Aorta (tissue), 5 donors: ENCODE data around the gene ARHGAP30. TPM values are rescaled to one million over a fixed set of nuclear protein-coding genes. Genes with fewer than 3 reads are reported as not detected.
"Not testable (repeated sequence)": the region's sequence is repeated elsewhere in the genome, so short reads cannot be mapped to it uniquely, and the experiment has no call there.

Experiments
- ATAC-seq: fragments of 200-7000 bp; cut with Tn5 transposase; one replicate; pipeline ENCODE4 v1.9.1; 2022; ENCODE audit warnings: moderate library complexity; ENCODE audit not compliant: low FRiP score
- DNase-seq, 2 donors: peaks; one replicate each; pipeline ENCODE4 v3.0.0-alpha.2; 2020
- H3K27ac ChIP-seq, 2 donors: one replicate each; pipeline ENCODE4 v1.5.1; 2013; ENCODE audit warnings: low read length in 2 of 2, mild to moderate bottlenecking in 2 of 2, moderate library complexity in 2 of 2, control low read depth in 1 of 2, inconsistent platforms in 1 of 2, low read depth in 1 of 2
- H3K27me3 ChIP-seq, 2 donors: one replicate each; pipeline ENCODE4 v1.6.1; 2013; ENCODE audit warnings: control low read depth in 1 of 2, low read length in 1 of 2, mild to moderate bottlenecking in 1 of 2, moderate library complexity in 1 of 2; ENCODE audit not compliant: insufficient read depth in 2 of 2, control insufficient read depth in 1 of 2
- H3K36me3 ChIP-seq, 2 donors: one replicate each; pipeline ENCODE4 v1.6.1; 2013; ENCODE audit warnings: control low read depth in 1 of 2, low read length in 1 of 2, mild to moderate bottlenecking in 1 of 2; ENCODE audit not compliant: insufficient read depth in 2 of 2, control insufficient read depth in 1 of 2
- H3K4me1 ChIP-seq, 2 donors: one replicate each; pipeline ENCODE4 v1.6.1; 2013; ENCODE audit warnings: low read length in 2 of 2, control low read depth in 1 of 2, mild to moderate bottlenecking in 1 of 2, moderate library complexity in 1 of 2; ENCODE audit not compliant: insufficient read depth in 2 of 2, control insufficient read depth in 1 of 2
- H3K4me3 ChIP-seq, 2 donors: one replicate each; pipeline ENCODE4 v1.5.1; 2013; ENCODE audit warnings: low read length in 2 of 2, control low read depth in 1 of 2, mild to moderate bottlenecking in 1 of 2
- H3K9me3 ChIP-seq: one replicate; pipeline ENCODE4 v1.6.1; 2013; ENCODE audit warnings: mild to moderate bottlenecking, low read length; ENCODE audit not compliant: control insufficient read depth
- WGBS, 2 donors: extraction: QIAGEN DNeasy Blood & Tissue Kit; methylation state at CpG; one replicate each; pipeline ENCODE4 v1.1.7; 2013; 5-methylcytosine and 5-hydroxymethylcytosine counted together
- intact Hi-C, 2 donors: fragments of 100-400 bp; cut with DNase I; formaldehyde crosslinking; loops; one replicate each; pipeline versions ENCODE4 v1.14.2 to v1.15.0; 2022
- polyA plus RNA-seq, 2 donors: library from polyadenylated mRNA; stranded (reverse); fragments of 200-250 nt; gene quantifications; one replicate each; pipeline ENCODE4 v1.2.3, GENCODE V29; 2013
- total RNA-seq, 2 donors: library from RNA; stranded (reverse); fragmentation: NEBNext Ultra II Directional; extraction: Animal tissue kit (Norgen Biotek cat#: 25700); gene quantifications; one replicate each; pipeline ENCODE4 v1.2.1, GENCODE V29; 2021
- donor health status: healthy with polysubstance abuse.
- donor health status: Bipolar disorder and iron deficiency.
- donor health status: DM: no; HTN: no; CAD: no.
- donor health status: DM: no; HTN: no; CAD: no.
- donor health status: DM: yes; HTN: yes; CAD: no.

The ARHGAP30 gene
- total and polyA plus RNA-seq, 4 donors = 1.3 to 20.5 (median 13.4) TPM

DNA sequence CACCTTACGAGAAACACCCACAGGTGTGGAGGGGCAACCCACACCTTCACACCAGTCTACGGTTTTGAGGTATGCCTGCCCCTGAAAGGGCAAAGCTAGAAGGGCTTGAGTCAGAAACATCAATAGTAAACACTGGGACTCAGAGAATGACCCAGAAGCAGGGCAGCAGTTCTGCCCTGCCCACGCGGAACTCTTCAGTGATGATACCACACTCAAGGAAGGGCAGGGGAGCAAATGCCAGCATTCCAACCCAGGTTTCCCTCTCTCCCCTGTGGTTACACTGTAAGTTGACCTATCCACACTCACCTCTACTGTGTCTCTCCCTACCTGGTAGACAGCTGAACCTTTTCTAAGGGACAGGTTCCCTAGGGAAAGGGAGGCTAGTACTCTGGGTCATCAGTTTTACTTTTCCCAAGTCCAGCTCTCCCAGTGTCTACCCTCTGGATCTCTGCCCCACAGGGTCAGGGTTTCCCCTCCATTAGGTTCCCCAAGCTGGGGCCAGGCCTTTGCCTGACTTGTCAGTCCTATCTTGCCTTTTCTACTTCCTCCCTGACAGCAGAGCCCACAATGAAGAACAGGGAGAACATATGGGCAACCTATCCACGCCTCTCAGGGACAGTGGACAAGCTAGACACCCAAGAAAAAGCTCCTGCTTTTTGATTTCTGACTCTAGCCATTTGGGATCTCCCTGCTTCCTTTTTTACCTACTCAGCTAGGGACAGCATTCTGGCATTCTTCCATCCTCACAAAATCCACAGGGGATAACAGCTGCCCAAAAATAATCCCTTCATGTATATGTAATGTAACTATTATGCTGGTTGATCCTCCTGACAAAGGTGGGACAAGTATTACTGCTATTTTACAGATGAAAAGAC, 51.7 kb downstream of the ARHGAP30 start:
- H3K4me1 ChIP-seq = no peaks in the 10 kb centered on the region
- no peak overlapping the region for H3K27ac ChIP-seq
- ATAC-seq (no peak), DNase-seq (no peak)
- no peaks in the 10 kb centered on the region for H3K27me3 ChIP-seq
- H3K4me3 ChIP-seq = no peak overlapping the region
- no peaks in the 10 kb centered on the region for H3K36me3 ChIP-seq
- H3K9me3 ChIP-seq = no peaks in the 10 kb centered on the region
- WGBS, 2 donors = 86 to 87% methylated on average over 5 of the region's 5 CpGs
- intact Hi-C loops = no loop called here

DNA sequence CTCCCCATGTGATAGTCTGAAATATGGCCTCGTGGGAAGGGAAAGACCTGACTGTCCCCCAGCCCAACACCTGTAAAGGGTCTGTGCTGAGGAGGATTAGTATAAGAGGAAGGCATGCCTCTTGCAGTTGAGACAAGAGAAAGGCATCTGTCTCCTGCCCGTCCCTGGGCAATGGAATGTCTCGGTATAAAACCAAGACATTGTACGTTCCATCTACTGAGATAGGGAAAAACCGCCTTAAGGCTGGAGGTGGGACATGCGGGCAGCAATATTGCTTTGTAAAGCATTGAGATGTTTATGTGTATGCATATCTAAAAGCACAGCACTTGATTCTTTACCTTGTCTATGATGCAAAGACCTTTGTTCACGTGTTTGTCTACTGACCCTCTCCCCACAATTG, 52.5 kb downstream of the ARHGAP30 start:
- WGBS, 2 donors = 78 to 83% methylated on average over 6 to 7 of the region's 7 CpGs
- H3K4me1 ChIP-seq, H3K36me3 ChIP-seq, intact Hi-C loops, H3K27me3 ChIP-seq, H3K27ac ChIP-seq, H3K4me3 ChIP-seq, ATAC-seq, DNase-seq, H3K9me3 ChIP-seq: not testable (repeated sequence)

DNA sequence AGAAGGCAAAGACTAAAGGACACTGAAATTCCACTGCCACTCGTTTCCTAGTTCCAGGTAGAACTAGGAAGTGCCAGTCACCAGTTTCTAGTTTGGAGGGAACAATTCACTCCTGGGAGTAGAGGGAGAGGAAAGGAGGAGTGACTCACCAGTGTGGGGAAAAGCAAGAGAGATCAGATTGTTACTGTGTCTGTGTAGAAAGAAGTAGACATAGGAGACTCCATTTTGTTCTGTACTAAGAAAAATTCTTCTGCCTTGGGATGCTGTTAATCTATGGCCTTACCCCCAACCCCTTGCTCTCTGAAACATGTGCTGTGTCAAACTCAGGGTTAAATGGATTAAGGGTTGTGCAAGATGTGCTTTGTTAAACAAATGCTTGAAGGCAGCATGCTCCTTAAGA, 53.0 kb downstream of the ARHGAP30 start:
- ATAC-seq, H3K27me3 ChIP-seq, H3K27ac ChIP-seq, H3K36me3 ChIP-seq, intact Hi-C loops, H3K4me1 ChIP-seq, H3K4me3 ChIP-seq, H3K9me3 ChIP-seq, DNase-seq: not testable (repeated sequence)
- 63 to 74% methylated on average over 1 of the region's 1 CpG for WGBS, 2 donors

DNA sequence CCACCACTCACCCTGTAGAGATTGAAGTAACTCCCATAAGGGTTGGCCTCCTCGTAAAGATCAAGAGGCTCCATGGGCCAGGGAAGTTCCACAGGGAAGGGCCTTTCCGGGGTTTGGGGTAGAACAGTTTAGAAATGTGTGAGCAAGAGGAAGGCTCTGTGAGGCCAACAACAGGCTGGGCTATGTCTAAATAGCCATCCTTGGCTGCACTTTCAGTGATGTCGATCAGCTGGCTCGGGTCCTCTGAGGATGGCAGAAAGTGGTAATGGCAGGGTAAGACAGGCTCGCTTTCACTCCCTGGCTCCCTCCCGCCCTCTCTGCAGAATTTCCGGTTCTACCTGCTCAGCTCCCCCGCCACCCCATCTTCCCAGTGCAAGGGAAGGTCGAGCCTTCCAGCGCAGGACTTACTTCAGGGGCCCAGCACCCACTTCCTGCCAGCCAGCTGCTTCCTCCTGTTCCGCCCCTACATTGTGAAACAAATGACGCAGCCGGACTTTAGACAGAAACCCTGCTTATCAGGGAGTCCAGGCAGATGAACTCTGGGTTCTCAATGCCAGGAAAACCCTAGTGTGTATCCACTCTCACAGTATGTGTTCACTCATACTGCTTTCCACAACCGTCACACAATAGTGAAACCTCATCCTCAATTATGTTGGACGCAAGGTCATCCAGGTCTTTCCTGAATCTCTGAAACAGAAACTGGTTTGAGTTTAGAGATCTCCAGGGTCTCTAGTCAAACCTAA, 56.0 kb downstream of the ARHGAP30 start:
- peak; percentile 81 to 88 for DNase-seq
- intact Hi-C loops = no loop called here

DNA sequence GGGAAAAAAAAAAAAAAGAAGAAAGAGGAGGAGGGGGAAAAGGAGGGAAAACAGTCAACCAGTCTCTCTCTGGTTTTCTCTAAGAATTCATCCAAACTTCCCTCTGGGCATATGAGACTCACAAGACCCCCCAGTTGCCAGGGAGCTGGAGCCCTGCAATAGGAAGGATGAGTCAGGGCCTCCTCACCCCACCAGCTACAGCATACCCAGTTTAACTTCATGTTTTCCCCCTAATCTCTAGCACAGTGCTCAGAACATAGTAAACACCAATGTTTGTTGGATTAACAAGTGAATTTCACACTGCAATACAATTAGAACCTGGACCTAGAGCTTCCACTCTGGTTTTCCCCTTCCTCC, 56.6 kb downstream of the ARHGAP30 start:
- Histone ChIP-seq H3K36me3 (no peaks in the 10 kb centered on the region), H3K4me1 (no peaks in the 10 kb centered on the region), H3K4me3 (no peak overlapping the region), H3K27me3 (no peaks in the 10 kb centered on the region), H3K9me3 (no peaks in the 10 kb centered on the region), H3K27ac (no peak overlapping the region)
- DNase-seq = no peak
- ATAC-seq = peak; percentile 13
- intact Hi-C loops = no loop called here

More for the DNA sequence above, 56.0 kb downstream of the ARHGAP30 start:
- Histone ChIP-seq H3K4me1 (no peaks in the 10 kb centered on the region), H3K27ac (no peak overlapping the region), H3K4me3 (no peak overlapping the region), H3K27me3 (no peaks in the 10 kb centered on the region), H3K36me3 (no peaks in the 10 kb centered on the region), H3K9me3 (no peaks in the 10 kb centered on the region)
- WGBS, 2 donors = 77 to 80% methylated on average over 15 of the region's 15 CpGs
- peak; percentile 91 for ATAC-seq

DNA sequence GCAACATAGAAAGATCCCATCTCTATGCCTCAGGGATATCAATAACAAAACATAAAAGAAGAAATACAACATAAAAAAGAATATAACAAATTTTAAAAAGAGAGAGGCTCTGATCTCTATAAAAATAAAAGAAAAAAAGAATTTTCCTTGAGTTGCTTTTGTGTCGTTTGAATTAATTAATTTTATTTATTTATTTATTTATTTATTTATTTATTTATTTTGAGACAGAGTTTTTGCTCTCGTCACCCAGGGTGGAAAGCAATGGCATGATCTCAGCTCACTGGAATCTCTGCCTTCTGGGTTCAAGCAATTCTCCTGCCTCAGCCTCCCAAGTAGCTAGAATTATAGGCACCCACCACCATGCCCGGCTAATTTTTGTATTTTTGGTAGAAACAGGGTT, 57.3 kb downstream of the ARHGAP30 start:
- Histone ChIP-seq H3K4me3 (no peak overlapping the region), H3K4me1 (no peaks in the 10 kb centered on the region), H3K36me3 (no peaks in the 10 kb centered on the region), H3K27ac (no peak overlapping the region), H3K27me3 (no peaks in the 10 kb centered on the region), H3K9me3 (no peaks in the 10 kb centered on the region)
- intact Hi-C loops = no loop called here
- WGBS, 2 donors = 90 to 92% methylated on average over 3 of the region's 3 CpGs
- no peak for ATAC-seq
- no peak for DNase-seq

DNA sequence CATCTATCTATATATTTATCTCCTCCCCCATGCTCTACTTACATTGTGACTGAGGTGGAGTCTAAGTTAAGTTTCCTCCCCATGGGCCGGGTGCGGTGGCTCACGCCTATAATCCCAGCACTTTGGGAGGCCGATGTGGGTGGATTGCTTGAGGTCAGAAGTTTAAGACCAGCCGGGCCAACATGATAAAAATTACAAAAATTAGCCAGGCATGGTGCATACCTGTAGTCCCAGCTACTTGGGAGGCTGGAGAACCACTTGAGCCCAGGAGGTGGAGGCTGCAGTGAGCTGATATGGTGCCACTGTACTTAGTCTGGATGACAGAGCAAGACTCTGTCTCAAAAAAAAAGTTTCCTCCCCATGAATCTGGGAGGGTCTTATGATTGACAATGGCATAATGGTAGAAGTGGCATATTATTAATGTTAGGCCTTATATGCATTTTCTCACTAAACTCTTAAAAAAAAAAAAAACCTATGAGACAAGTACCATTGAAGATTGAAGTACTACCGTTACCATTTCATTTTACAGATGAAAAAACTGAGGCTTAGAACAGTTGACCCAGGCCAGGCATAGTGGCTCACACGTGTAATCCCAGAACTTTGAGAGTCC, 60.0 kb downstream of the ARHGAP30 start:
- intact Hi-C loops = no loop called here
- no peaks in the 10 kb centered on the region for H3K9me3 ChIP-seq
- H3K36me3 ChIP-seq = no peaks in the 10 kb centered on the region
- H3K4me1 ChIP-seq = no peaks in the 10 kb centered on the region
- no peak overlapping the region for H3K27ac ChIP-seq
- H3K27me3 ChIP-seq = no peaks in the 10 kb centered on the region
- WGBS, 2 donors = 90 to 92% methylated on average over 7 of the region's 7 CpGs
- ATAC-seq = no peak
- no peak overlapping the region for H3K4me3 ChIP-seq
- DNase-seq = no peak

DNA sequence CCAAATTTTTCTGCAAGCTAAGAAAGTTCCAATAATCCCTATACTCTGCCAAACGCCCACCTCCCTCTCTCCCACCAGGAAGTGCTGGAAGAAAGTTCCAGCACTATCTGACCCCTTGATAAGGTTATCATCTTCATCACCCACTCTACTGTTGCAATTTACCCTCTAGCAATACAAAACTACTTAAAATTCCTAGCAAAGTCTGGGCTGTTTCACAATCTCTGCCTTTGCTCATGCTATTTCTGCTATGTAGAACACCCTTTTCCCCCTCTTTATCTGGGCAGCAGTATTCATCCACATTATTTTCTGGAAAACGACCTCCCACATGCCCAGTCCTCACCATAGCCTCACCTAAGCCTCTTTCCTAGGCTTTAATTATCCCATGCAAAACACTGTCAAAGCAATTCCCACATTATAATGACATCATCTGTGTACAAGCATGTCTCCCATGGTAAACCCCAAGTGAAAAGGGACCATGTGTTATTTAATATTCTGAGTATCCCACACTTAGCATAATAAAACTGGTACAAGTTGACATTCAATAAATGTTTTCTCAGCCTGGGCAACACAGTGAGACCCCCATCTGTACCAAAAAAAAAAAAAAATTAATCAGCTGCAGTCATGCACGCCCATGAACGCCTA, 60.7 kb downstream of the ARHGAP30 start:
- no peak overlapping the region for H3K27ac ChIP-seq
- no peak overlapping the region for H3K4me3 ChIP-seq
- H3K27me3 ChIP-seq = no peaks in the 10 kb centered on the region
- ATAC-seq (no peak), DNase-seq (no peak)
- no peaks in the 10 kb centered on the region for H3K9me3 ChIP-seq
- no peaks in the 10 kb centered on the region for H3K36me3 ChIP-seq
- intact Hi-C loops = no loop called here
- 70 to 76% methylated on average over 4 of the region's 4 CpGs for WGBS, 2 donors
- no peaks in the 10 kb centered on the region for H3K4me1 ChIP-seq
